Embryonic facial prominence (tissue), 1 donor: Measurements from ENCODE around the gene OR8K1.

Source experiments
- DNase-seq: peaks from one replicate; pipeline ENCODE4 v3.0.0-alpha.2; 2016; ENCODE audit errors: extremely low spot score

The OR8K1 gene

GRCh38 chr11:56345739-56346138 lies at the start of gene OR8K1:
TSS of gene OR8K1 (plus strand) at chr11:56346039. CDS start at chr11:56346039, 0 bp downstream.
- no peak for DNase-seq

DNA sequence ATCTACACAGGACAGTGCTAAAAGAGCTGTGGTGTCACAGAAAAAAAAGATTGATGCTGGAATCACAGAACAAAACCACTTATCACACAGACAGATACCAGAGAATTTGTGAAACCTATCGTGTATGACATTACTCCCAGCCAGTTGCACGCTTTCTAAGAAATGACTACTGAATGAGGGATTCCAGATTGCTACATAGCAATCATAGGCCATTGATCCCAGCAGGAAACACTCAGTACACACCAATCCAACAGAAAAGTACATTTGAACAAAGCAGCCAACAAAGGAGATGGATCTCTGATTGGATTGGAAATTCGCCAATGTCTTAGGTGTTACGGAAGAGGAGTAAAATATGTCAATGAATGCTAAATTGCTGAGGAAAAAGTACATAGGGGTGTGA lies 48.9 kb upstream of the OR8K1 start:
- no peak for DNase-seq

GRCh38 chr11:56307836-56308235 lies 38.0 kb upstream of the OR8K1 start:
- no peak for DNase-seq

GRCh38 chr11:56314844-56315243 lies 31.0 kb upstream of the OR8K1 start, which contains the start of gene OR8K3:
TSS of gene OR8K3 (plus strand) at chr11:56315144. CDS start at chr11:56318307, 3,163 bp downstream.
- DNase-seq, result no peak

- DNase-seq, result no peak
Observed at GRCh38 chr11:56331861-56332491, 13.9 kb upstream of the OR8K1 start.

- DNase-seq, result no peak
Observed at GRCh38 chr11:56333156-56333555, 12.7 kb upstream of the OR8K1 start.

GRCh38 chr11:56340289-56340688 lies 5.5 kb upstream of the OR8K1 start:
- no peak for DNase-seq

DNA sequence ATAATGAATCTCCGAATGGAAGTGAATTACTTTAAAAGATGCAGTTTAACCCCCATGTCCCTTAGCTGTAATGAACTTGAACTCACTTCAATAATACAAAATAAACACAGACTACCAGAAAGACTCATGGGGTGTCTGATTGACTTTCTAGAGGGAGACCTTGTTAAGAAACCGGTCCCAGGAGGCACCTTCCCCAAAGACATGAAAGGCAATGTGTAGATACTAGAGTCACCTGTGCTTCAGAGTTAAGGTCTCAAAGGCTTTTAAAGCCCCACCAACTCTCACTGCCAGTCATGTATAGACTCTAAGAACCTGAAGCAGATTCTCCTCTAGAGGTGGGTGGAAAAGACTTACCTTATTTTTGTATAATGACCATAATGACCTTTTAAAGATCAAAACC lies 8.2 kb downstream of the OR8K1 start, which contains the start of gene OR8J1:
TSS of gene OR8J1 (plus strand) at position 301 of the 400 bp plus-strand sequence. CDS start 5,956 bp downstream, outside the sequence.
- DNase-seq, result no peak

GRCh38 chr11:56375324-56375723 lies 29.5 kb downstream of the OR8K1 start, which contains the start of gene OR8U1:
TSS of gene OR8U1 (plus strand) at chr11:56375624. CDS start at chr11:56375624, 0 bp downstream.
- no peak for DNase-seq

DNA sequence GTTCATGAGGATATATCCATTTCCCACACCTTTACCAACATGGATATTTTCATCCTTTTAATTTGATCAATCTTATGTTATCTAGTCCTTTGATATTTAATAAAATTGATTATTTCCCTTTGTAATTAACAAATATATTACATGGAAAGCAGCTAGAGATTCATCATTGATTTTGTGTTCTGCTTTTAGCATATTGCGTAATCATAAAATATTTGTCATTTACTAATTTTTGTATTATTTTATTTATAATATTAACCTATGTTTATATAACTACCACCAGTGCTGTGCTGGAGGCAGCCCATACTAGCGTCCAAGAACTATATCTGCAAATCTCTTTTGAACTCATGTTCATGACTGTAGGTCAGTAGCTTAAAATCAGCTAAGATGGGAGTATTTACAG lies 34.3 kb downstream of the OR8K1 start:
- DNase-seq, result no peak

DNA sequence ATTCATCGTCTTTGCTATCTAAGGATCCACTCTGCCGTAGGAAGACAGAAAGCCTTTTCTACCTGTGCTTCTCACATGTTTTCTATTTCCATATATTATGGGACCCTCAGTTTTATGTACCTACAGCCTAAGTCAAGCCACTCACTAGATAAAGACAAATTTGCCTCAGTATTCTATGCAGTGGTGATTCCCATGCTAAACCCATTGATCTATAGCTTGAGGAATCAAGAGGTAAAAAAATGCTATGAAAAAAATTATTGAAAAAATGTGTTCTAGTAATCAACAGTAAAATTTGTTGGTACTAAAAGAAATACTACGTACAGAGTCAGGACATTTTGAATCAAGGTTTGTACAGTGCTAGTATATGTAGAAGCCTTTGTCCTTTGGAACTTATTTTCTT lies 48.5 kb downstream of the OR8K1 start:
- DNase-seq, result no peak

DNA sequence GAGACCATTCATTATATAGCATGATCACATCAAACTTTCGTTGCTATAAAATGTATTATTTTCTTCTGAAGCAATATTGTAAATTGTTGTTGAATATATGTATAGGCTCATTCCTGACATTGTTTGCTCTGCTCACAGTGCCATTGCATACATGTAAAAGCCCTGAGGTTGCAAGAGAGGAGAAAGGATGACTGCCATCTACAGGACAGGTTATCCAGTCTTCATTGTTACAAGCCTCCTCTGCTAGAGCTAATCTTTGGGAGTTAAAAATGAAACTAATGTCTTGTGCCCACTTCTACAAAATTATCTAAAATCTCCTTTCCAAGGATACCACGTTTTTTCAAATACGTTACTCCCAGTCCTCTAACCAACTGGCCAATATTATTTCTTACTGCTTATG lies 50.2 kb downstream of the OR8K1 start:
- no peak for DNase-seq
